GM12801 (cell line): ENCODE measurements around the gene KCNMA1.

Experiments
- CTCF ChIP-seq: IDR thresholded peaks from one replicate; pipeline ENCODE4 v1.5.1; 2011; ENCODE audit warnings: control low read depth; ENCODE audit not compliant: insufficient read length; ENCODE audit errors: extremely low read depth

The KCNMA1 gene

GRCh38 chr10:77457266-77457665 is 180.3 kb downstream of the KCNMA1 start:
- no peak for TF ChIP-seq CTCF

DNA sequence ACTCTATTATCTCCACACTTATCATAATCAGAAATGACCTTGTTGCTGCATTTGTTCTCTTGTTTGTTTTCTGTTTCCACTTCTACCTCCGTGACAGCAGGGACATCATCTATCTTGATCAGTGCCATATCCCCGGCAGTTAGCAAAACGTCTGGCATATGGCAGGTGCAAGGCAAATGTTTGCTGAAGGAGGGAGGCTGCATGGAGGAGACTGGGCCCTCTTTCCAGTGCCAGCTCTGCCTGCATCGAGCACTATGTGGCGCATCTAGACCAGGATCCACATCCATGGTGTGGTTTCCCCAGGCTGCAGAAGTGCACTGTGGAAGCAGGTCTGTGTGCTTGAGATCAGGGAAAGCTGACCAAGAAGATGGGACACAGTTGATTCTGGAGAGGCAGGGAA is 181.2 kb downstream of the KCNMA1 start:
- no peak for TF ChIP-seq CTCF

DNA sequence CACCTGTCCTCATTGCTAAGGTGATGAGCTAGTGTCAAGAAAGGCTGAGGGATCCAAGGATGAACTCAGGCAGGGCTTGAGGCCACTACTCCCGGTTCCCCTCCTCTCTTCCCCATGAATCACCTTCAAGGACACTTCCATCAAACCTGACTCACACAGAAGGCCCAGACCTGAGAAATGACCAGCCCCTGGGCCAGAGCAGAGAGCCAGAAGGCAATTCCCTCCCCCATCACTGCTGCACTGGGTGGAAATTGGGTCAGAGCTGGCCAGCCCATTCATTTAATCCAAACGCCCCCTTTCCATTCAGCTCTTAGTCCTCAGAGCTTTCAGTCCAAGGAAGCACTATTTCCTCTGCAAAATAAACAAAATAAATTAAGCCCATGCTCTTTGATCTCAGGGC is 182.0 kb downstream of the KCNMA1 start:
- TF ChIP-seq CTCF = no peak

DNA sequence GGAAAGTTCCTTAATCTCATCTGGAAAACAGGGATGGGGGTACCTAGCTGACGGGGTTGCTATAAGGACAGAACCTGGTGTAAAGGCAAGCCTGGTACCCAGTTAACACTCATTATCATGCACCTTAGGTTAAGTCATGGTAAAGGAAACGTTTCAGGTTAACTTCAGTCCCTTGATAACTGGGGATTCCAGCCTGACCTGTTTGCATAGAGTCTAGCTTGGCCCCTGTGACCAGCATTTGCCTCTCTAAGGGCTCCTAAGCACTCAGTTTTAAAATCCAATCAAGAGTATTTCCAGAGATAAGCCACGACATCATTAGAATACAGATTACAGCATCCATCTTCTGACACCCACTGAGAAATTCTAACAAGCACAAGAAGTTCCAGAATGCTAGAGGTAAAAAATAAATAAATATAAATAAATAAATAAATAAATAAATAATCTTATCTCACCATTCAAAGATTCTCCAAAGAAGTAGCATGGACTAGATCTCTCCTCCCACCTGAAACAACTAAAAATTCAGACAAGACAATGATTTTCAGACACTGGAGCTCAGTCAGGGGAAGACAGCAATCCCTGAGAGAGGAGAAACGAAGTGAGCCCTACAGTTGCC is 184.6 kb downstream of the KCNMA1 start:
- TF ChIP-seq CTCF = no peak

- TF ChIP-seq CTCF = no peak
Measured at GRCh38 chr10:77451886-77452285, 185.7 kb downstream of the KCNMA1 start.

GRCh38 chr10:77448226-77448625 is 189.4 kb downstream of the KCNMA1 start:
- TF ChIP-seq CTCF = no peak

DNA sequence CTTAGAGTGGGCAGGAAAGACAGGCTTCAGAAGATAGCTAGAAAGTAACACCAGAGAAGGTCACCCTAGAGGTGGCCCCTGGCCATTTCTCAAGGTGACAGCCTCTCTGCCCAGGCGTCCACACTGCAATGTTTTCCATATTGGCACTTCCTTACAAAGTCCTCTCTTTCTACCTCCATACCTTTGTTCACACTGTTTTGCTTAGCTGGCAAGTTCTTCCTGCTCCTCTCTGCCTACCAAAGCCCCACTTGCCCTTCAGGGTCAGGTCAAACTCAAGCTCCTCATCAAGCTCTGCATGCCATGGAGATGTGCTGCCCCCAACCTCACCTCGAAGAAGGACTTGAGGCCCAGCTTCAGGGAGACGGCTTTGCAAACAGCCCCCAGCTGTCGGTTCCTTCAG is 190.9 kb downstream of the KCNMA1 start:
- TF ChIP-seq CTCF = no peak

DNA sequence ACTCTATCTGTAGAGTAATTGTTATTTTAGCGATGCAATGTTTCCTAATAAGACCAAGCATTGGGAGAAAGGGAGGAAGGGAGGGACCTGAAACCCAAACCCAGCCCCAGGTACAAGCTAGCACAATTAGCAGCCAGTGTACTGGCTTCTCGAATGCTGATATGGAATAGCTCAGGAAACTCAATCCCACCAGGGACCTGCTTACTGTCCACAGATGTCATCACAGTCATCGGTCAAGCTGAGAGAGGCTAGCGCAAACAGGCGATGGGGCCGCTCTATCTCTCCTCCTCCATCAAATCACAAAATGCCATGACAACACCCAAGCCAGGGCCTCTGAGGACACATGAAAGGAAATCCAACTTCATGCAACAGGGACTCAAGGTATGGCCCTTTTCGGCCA is 192.1 kb downstream of the KCNMA1 start:
- no peak for TF ChIP-seq CTCF
